ENCODE results near the gene AQP5.

AQP5 gene

DNA sequence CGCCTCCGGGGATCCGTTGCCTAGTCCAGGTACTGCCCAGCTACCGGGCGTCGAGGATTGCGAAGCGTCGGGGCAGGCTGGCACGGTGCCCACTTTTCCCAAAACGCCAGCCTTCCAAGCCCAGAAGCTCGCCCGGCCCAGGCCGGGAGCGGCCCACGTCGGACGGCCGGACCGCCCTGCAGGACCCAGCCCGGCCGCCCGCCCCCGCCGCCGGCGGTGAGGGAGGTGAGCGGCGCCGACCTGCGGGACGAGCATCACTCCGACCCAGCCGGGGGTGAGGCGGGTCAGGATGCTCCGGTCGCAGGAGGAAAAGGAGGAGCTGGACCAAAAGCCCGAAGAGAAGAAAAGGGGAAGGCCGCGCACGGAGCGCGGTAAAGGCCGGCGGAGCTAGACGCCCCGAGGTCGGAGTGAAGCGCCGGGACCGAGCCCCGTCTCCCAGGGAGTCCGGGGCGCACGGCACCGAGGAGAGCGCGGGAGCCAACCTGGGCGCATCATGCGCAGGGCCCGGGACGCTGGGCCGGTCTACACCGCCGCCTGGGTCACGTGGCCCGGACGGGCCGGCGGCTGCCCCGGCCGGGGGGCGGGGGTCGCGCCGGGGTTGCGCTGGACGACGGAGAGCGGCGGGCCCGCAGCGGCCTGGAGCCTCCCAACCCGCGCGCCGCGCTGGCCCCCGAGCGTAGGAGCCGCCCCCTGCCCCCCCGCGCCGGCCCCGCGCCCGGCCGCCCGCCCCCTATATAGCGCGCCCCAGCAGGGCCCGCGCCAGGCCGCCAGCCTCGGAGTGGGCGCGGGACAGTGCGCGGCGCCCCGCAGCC lies at the start of gene AQP5:
AQP5 (plus strand) TSS at position 762 of the 812 bp plus-strand sequence. CDS start 146 bp downstream, outside the sequence.
- H3K27me3 ChIP-seq (ENCODE audit: insufficient read depth, poor library complexity, severe bottlenecking), result no peaks in the 10 kb centered on the region
- ATAC-seq (ENCODE audit: low read depth) (no peak), DNase-seq (ENCODE audit: low spot score) (no peak)
- H3K4me1 ChIP-seq (ENCODE audit: insufficient read depth, poor library complexity, severe bottlenecking), result peaks cover 24% of the 10 kb centered on the region
- no peaks in the 10 kb centered on the region for H3K36me3 ChIP-seq (ENCODE audit: low read depth)
- H3K9me3 ChIP-seq (ENCODE audit: severe bottlenecking), result no peaks in the 10 kb centered on the region
- H3K4me3 ChIP-seq (ENCODE audit: severe bottlenecking), result no peak within 1 kb of the TSS
- TF ChIP-seq, protein P1, sequence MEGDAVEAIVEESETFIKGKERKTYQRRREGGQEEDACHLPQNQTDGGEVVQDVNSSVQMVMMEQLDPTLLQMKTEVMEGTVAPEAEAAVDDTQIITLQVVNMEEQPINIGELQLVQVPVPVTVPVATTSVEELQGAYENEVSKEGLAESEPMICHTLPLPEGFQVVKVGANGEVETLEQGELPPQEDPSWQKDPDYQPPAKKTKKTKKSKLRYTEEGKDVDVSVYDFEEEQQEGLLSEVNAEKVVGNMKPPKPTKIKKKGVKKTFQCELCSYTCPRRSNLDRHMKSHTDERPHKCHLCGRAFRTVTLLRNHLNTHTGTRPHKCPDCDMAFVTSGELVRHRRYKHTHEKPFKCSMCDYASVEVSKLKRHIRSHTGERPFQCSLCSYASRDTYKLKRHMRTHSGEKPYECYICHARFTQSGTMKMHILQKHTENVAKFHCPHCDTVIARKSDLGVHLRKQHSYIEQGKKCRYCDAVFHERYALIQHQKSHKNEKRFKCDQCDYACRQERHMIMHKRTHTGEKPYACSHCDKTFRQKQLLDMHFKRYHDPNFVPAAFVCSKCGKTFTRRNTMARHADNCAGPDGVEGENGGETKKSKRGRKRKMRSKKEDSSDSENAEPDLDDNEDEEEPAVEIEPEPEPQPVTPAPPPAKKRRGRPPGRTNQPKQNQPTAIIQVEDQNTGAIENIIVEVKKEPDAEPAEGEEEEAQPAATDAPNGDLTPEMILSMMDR (IDR thresholded peaks at IDR 0.05; ENCODE audit: poor library complexity, severe bottlenecking), result no peak
- no peak within 1 kb of the TSS for H3K27ac ChIP-seq (ENCODE audit: poor library complexity, severe bottlenecking)

DNA sequence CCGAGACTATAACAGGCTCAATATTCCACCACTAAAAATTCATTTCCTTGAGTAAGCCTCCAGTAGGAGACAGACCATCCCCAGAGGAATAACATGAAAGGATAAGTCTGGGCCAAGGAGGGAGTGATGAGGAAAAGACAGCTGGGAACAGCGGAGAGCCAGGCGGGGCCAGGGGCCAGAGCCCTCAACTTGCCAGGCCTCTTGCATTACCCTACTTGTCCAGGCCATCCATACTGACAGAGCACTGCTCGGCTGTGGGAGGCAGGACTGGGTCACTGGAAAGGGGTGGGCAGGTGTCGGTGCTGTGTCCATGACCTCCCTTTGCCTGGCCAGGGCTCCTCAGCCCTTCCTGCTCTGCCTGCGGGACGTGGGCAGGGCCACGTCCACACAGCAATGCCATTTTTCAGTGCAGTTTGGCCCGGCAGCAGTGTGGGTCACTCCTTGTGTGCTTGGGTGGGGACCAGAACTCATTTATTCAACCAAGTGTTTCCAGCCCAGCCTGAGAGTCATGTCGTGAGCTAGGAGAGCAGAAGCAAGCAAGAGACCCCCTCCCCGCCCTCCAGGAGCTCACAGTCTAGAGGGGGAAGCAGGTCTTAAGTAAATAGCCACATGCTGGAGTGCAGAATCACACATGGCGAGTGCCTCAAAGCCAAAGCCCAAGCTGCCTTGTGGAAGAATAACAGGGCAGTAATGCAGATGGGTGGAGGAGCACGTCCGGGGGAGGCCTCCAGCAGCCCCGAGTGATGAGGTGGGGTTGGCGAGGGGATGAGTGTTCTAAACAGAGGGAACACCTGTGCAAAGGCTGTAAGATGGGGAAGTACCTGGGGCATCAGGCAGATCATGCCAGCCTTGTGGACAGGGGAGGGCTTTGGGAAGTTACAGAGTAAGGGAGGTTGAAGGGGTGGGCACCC lies 49.1 kb upstream of the AQP5 start:
- DNase-seq (ENCODE audit: low spot score), result peak; percentile 37
- Histone ChIP-seq H3K4me3 (ENCODE audit: severe bottlenecking) (no peak overlapping the region), H3K27me3 (ENCODE audit: insufficient read depth, poor library complexity, severe bottlenecking) (no peaks in the 10 kb centered on the region), H3K36me3 (ENCODE audit: low read depth) (no peaks in the 10 kb centered on the region), H3K9me3 (ENCODE audit: severe bottlenecking) (no peaks in the 10 kb centered on the region), H3K27ac (ENCODE audit: poor library complexity, severe bottlenecking) (no peak overlapping the region), H3K4me1 (ENCODE audit: insufficient read depth, poor library complexity, severe bottlenecking) (peaks cover 8% of the 10 kb centered on the region)
- no peak for ATAC-seq (ENCODE audit: low read depth)
- TF ChIP-seq, protein P1 (IDR thresholded peaks at IDR 0.05; ENCODE audit: poor library complexity, severe bottlenecking), result no peak

DNA sequence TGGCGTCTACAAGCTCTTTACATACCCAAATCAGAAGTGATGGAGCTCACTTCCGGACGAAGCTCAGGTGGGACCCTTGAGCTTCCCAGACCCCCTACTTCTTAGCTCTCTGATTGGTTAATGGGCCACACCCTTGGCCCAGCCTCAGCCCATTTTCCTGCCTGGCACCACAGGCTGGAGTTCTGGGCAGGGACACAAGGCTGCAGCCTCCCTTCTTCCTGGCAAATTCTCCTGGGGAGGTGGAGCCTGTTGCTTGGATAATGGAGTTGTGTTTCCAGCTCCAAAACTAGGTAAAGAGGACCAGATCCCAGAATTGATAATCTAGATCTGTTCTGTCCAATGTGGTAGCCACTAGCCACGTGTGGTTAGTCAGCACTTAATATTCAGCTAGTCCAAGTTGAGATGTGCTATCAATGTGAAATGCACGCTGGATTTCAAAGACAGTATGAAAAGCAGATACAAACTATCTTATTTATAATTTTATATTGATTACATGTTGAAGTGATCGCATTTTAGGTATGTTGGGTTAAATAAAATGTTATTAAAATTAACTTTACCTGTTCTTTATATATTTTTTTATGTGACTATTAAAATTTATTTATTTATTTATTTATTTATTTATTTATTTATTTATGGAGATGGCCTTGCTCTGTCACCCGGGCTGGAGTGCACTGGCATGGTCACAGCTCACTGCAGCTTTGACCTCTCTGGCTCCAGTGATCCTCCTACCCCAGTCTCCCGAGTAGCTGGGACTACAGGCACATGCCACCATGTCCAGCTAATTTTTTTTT lies 45.3 kb upstream of the AQP5 start:
- ATAC-seq (ENCODE audit: low read depth) (no peak), DNase-seq (ENCODE audit: low spot score) (no peak)
- Histone ChIP-seq H3K4me1 (ENCODE audit: insufficient read depth, poor library complexity, severe bottlenecking) (no peaks in the 10 kb centered on the region), H3K9me3 (ENCODE audit: severe bottlenecking) (no peaks in the 10 kb centered on the region), H3K27ac (ENCODE audit: poor library complexity, severe bottlenecking) (no peak overlapping the region), H3K4me3 (ENCODE audit: severe bottlenecking) (no peak overlapping the region), H3K27me3 (ENCODE audit: insufficient read depth, poor library complexity, severe bottlenecking) (no peaks in the 10 kb centered on the region), H3K36me3 (ENCODE audit: low read depth) (no peaks in the 10 kb centered on the region)
- TF ChIP-seq, protein P1 (IDR thresholded peaks at IDR 0.05; ENCODE audit: poor library complexity, severe bottlenecking), result no peak

DNA sequence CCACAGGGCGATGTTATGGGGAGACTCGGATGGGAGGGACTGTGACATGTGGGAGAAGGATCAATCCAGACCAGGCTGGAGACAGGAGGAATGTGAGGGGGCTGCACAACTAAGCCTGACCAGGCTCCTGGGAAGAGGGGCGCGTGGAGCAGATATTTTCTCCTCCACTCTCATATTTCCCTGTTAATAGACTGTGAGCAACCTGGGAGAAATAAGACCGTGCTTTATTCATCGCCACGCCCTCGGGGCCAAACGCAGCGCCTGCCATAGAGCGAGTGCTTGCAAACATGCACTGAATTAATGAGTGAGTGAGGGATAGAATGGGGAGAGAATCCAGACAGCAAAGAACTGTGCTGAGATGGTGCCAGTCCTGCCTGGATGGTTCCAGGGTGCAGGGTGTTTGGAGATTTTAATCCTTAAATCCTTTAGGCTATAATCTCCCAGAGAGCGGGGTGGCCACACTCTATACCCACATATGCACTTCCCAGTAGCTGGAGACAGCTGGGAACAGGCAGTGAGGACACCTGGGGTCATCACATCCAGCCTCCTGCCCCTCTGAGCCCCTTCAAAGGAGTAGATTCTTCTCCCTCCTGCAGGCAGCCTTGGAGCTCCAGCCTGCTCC lies 44.4 kb upstream of the AQP5 start:
- ATAC-seq (ENCODE audit: low read depth), result no peak
- Histone ChIP-seq H3K4me3 (ENCODE audit: severe bottlenecking) (no peak overlapping the region), H3K36me3 (ENCODE audit: low read depth) (no peaks in the 10 kb centered on the region), H3K27ac (ENCODE audit: poor library complexity, severe bottlenecking) (no peak overlapping the region), H3K27me3 (ENCODE audit: insufficient read depth, poor library complexity, severe bottlenecking) (no peaks in the 10 kb centered on the region), H3K4me1 (ENCODE audit: insufficient read depth, poor library complexity, severe bottlenecking) (no peaks in the 10 kb centered on the region), H3K9me3 (ENCODE audit: severe bottlenecking) (no peaks in the 10 kb centered on the region)
- TF ChIP-seq, protein P1 (IDR thresholded peaks at IDR 0.05; ENCODE audit: poor library complexity, severe bottlenecking), result no peak
- no peak for DNase-seq (ENCODE audit: low spot score)
